ENCODE results near the gene MST1.

The MST1 gene

GRCh38 chr3:49654955-49655556 lies 34.2 kb downstream of the MST1 start:
- DNase-seq: peak; percentile 42

GRCh38 chr3:49654176-49654825 lies 35.0 kb downstream of the MST1 start:
- no peak for DNase-seq

- DNase-seq: no peak
Measured at GRCh38 chr3:49653621-49654020, 35.7 kb downstream of the MST1 start.

GRCh38 chr3:49652903-49653415 lies 36.3 kb downstream of the MST1 start:
- DNase-seq: no peak

- DNase-seq: no peak
Measured at GRCh38 chr3:49652218-49652902, 36.9 kb downstream of the MST1 start.

GRCh38 chr3:49650637-49651036 lies 38.6 kb downstream of the MST1 start:
- no peak for DNase-seq

GRCh38 chr3:49650177-49650576 lies 39.1 kb downstream of the MST1 start:
- no peak for DNase-seq

GRCh38 chr3:49649576-49649975 lies 39.7 kb downstream of the MST1 start:
- no peak for DNase-seq

- DNase-seq: no peak
Measured at GRCh38 chr3:49648354-49649019, 40.8 kb downstream of the MST1 start.

GRCh38 chr3:49647741-49648140 lies 41.5 kb downstream of the MST1 start:
- peak; percentile 39 for DNase-seq

- DNase-seq: no peak
Measured at GRCh38 chr3:49646236-49646635, 43.0 kb downstream of the MST1 start.

GRCh38 chr3:49644684-49645083 lies 44.6 kb downstream of the MST1 start:
- no peak for DNase-seq

- DNase-seq: no peak
Measured at GRCh38 chr3:49642708-49643145, 46.5 kb downstream of the MST1 start.

GRCh38 chr3:49641921-49642707 lies 47.2 kb downstream of the MST1 start:
- no peak for DNase-seq

GRCh38 chr3:49641292-49641691 lies 48.0 kb downstream of the MST1 start:
- DNase-seq: no peak

GRCh38 chr3:49639551-49639950 lies 49.7 kb downstream of the MST1 start:
- DNase-seq: no peak

GRCh38 chr3:49638445-49638844 lies 50.8 kb downstream of the MST1 start:
- no peak for DNase-seq

GRCh38 chr3:49636883-49637609 lies 52.2 kb downstream of the MST1 start:
- DNase-seq: no peak

GRCh38 chr3:49634736-49635135 lies 54.5 kb downstream of the MST1 start:
- DNase-seq: no peak

Measured in DMS79 treated with DMSO at 0.1 percent for 48 hours (cell line).